Trophoblast cell (in vitro differentiated cells and primary cell): ENCODE data around the gene CD300E.

Source experiments
- DNase-seq, 2 donors: peaks; one replicate each; pipeline ENCODE4 v3.0.0-alpha.2; 2016
- H2AFZ ChIP-seq: 2 replicates; pipeline ENCODE4 v1.6.1; 2013; ENCODE audit warnings: low read length, moderate library complexity, mild to moderate bottlenecking; ENCODE audit not compliant: insufficient read depth, poor library complexity
- H2AK5ac ChIP-seq: 2 replicates; pipeline ENCODE4 v1.6.1; 2013; ENCODE audit warnings: mild to moderate bottlenecking, low read length
- H2BK120ac ChIP-seq: 2 replicates; pipeline ENCODE4 v1.6.1; 2013; ENCODE audit warnings: low read length, mild to moderate bottlenecking, moderate library complexity; ENCODE audit not compliant: insufficient read depth, poor library complexity
- H2BK12ac ChIP-seq: 2 replicates; pipeline ENCODE4 v1.6.1; 2013; ENCODE audit warnings: mild to moderate bottlenecking, low read length, moderate library complexity
- H2BK5ac ChIP-seq: 2 replicates; pipeline ENCODE4 v1.6.1; 2013; ENCODE audit warnings: low read length, low read depth, moderate library complexity, mild to moderate bottlenecking; ENCODE audit not compliant: poor library complexity
- H3K14ac ChIP-seq: 2 replicates; pipeline ENCODE4 v1.6.1; 2013; ENCODE audit warnings: mild to moderate bottlenecking, low read length
- H3K18ac ChIP-seq: 2 replicates; pipeline ENCODE4 v1.6.1; 2013; ENCODE audit warnings: mild to moderate bottlenecking, low read length
- H3K23ac ChIP-seq: 2 replicates; pipeline ENCODE4 v1.6.1; 2013; ENCODE audit warnings: low read length
- H3K27ac ChIP-seq: 2 replicates; pipeline ENCODE4 v1.5.1; 2013; ENCODE audit warnings: low read depth, mild to moderate bottlenecking, inconsistent platforms, low read length, moderate library complexity
- H3K27me3 ChIP-seq: 2 replicates; pipeline ENCODE4 v1.6.1; 2013; ENCODE audit warnings: inconsistent platforms, mild to moderate bottlenecking, low read length, moderate library complexity; ENCODE audit not compliant: insufficient read depth
- H3K36me3 ChIP-seq, 2 experiments: 1 replicate in 1 of 2; 2 replicates in 1 of 2; pipeline ENCODE4 v1.6.1; 2013; ENCODE audit warnings: low read length in 2 of 2, mild to moderate bottlenecking in 2 of 2, moderate library complexity in 1 of 2; ENCODE audit not compliant: insufficient read depth in 2 of 2, control insufficient read depth in 1 of 2
- H3K4ac ChIP-seq: 2 replicates; pipeline ENCODE4 v1.6.1; 2013; ENCODE audit warnings: low read depth, mild to moderate bottlenecking, low read length, moderate library complexity
- H3K4me1 ChIP-seq, 2 experiments: 1 replicate in 1 of 2; 2 replicates in 1 of 2; pipeline ENCODE4 v1.6.1; 2013; ENCODE audit warnings: low read length in 2 of 2, mild to moderate bottlenecking in 2 of 2, moderate library complexity in 1 of 2; ENCODE audit not compliant: insufficient read depth in 2 of 2, control insufficient read depth in 1 of 2
- H3K4me2 ChIP-seq: 2 replicates; pipeline ENCODE4 v1.6.1; 2013; ENCODE audit warnings: inconsistent platforms, mild to moderate bottlenecking, low read length, moderate library complexity
- H3K4me3 ChIP-seq: 2 replicates; pipeline ENCODE4 v1.5.1; 2013; ENCODE audit warnings: mild to moderate bottlenecking, low read depth, low read length, inconsistent platforms
- H3K79me1 ChIP-seq: one replicate; pipeline ENCODE4 v1.6.1; 2013; ENCODE audit warnings: low read length
- H3K79me2 ChIP-seq: 2 replicates; pipeline ENCODE4 v1.6.1; 2013; ENCODE audit warnings: low read length, mild to moderate bottlenecking; ENCODE audit not compliant: control insufficient read depth, insufficient read depth, poor library complexity
- H3K9ac ChIP-seq: 2 replicates; pipeline ENCODE4 v1.6.1; 2013; ENCODE audit warnings: mild to moderate bottlenecking, low read length
- H3K9me3 ChIP-seq: 2 replicates; pipeline ENCODE4 v1.6.1; 2013; ENCODE audit warnings: low read depth, mild to moderate bottlenecking, control low read depth, inconsistent platforms, low read length; ENCODE audit not compliant: insufficient read depth
- H4K12ac ChIP-seq: 2 replicates; pipeline ENCODE4 v1.6.1; 2013; ENCODE audit warnings: low read depth, mild to moderate bottlenecking, low read length, moderate library complexity
- H4K8ac ChIP-seq: 2 replicates; pipeline ENCODE4 v1.6.1; 2013; ENCODE audit warnings: low read depth, mild to moderate bottlenecking, low read length, moderate library complexity
- H4K91ac ChIP-seq: one replicate; pipeline ENCODE4 v1.6.1; 2013; ENCODE audit warnings: low read depth, mild to moderate bottlenecking, low read length, moderate library complexity
- WGBS: extraction: QIAGEN DNeasy Blood & Tissue Kit; methylation state at CpG from one replicate; pipeline ENCODE4 v1.1.7; 2013; ENCODE audit warnings: missing lambda C conversion rate; ENCODE audit not compliant: insufficient read length, insufficient coverage; ENCODE audit errors: extremely low coverage; 5-methylcytosine and 5-hydroxymethylcytosine counted together

Gene CD300E

GRCh38 chr17:74649909-74650308 is 26.4 kb upstream of the CD300E start:
- H2BK12ac ChIP-seq: no peak overlapping the region
- no peak overlapping the region for H2AFZ ChIP-seq
- no peak overlapping the region for H3K27ac ChIP-seq
- H3K18ac ChIP-seq: no peak overlapping the region
- H3K9ac ChIP-seq: no peak overlapping the region
- peaks cover 2% of the 10 kb centered on the region for H3K79me1 ChIP-seq
- H3K4me1 ChIP-seq: peaks cover 11 to 16% of the 10 kb centered on the region in 2 experiments
- no peak overlapping the region for H3K23ac ChIP-seq
- H3K4me3 ChIP-seq: no peak overlapping the region
- H3K9me3 ChIP-seq: no peaks in the 10 kb centered on the region
- H4K12ac ChIP-seq: no peak overlapping the region
- no CpG with 5 or more reads among the region's 6 CpGs for WGBS
- no peaks in the 10 kb centered on the region for H3K27me3 ChIP-seq
- H3K79me2 ChIP-seq: no peaks in the 10 kb centered on the region
- H2BK5ac ChIP-seq: no peak overlapping the region
- no peak overlapping the region for H4K91ac ChIP-seq
- no peak overlapping the region for H3K4ac ChIP-seq
- no peak overlapping the region for H4K8ac ChIP-seq
- no peak overlapping the region for H2AK5ac ChIP-seq
- H3K4me2 ChIP-seq: no peak overlapping the region
- no peak overlapping the region for H2BK120ac ChIP-seq
- H3K36me3 ChIP-seq: no peaks in the 10 kb centered on the region
- H3K14ac ChIP-seq: no peak overlapping the region
- no peak for DNase-seq

GRCh38 chr17:74647871-74648672 is 24.5 kb upstream of the CD300E start:
- Histone ChIP-seq H2BK12ac (no peak overlapping the region), H3K14ac (no peak overlapping the region), H2AK5ac (no peak overlapping the region), H2AFZ (no peak overlapping the region), H3K4me2 (no peak overlapping the region), H3K36me3 (no peaks in the 10 kb centered on the region), H3K18ac (no peak overlapping the region), H4K8ac (no peak overlapping the region), H3K4me3 (no peak overlapping the region), H3K9ac (no peak overlapping the region), H3K27ac (no peak overlapping the region), H2BK5ac (no peak overlapping the region), H4K12ac (no peak overlapping the region), H3K9me3 (no peaks in the 10 kb centered on the region), H3K23ac (no peak overlapping the region), H2BK120ac (no peak overlapping the region), H4K91ac (peak overlapping the region; percentile 32), H3K27me3 (no peaks in the 10 kb centered on the region), H3K79me2 (no peaks in the 10 kb centered on the region), H3K4ac (no peak overlapping the region), H3K4me1 (peaks cover 11 to 16% of the 10 kb centered on the region in 2 experiments), H3K79me1 (peaks cover 2% of the 10 kb centered on the region)
- no peak for DNase-seq
- WGBS: no CpG with 5 or more reads among the region's 9 CpGs

GRCh38 chr17:74646231-74646630 is 22.7 kb upstream of the CD300E start:
- Histone ChIP-seq H4K91ac (no peak overlapping the region), H2BK120ac (no peak overlapping the region), H3K9ac (no peak overlapping the region), H4K8ac (no peak overlapping the region), H3K23ac (no peak overlapping the region), H2AFZ (no peak overlapping the region), H3K79me2 (no peaks in the 10 kb centered on the region), H3K4me2 (no peak overlapping the region), H3K18ac (no peak overlapping the region), H3K4me1 (peaks cover 11 to 13% of the 10 kb centered on the region in 2 experiments), H3K27me3 (no peaks in the 10 kb centered on the region), H2BK12ac (no peak overlapping the region), H3K4me3 (no peak overlapping the region), H2AK5ac (no peak overlapping the region), H4K12ac (no peak overlapping the region), H3K9me3 (no peaks in the 10 kb centered on the region), H3K27ac (no peak overlapping the region), H3K79me1 (peaks cover 2% of the 10 kb centered on the region), H3K36me3 (no peaks in the 10 kb centered on the region), H2BK5ac (no peak overlapping the region), H3K4ac (no peak overlapping the region), H3K14ac (no peak overlapping the region)
- no CpG with 5 or more reads among the region's 3 CpGs for WGBS
- DNase-seq: peak in 1 of 2 donors; percentile 10

GRCh38 chr17:74645010-74645409 is 21.5 kb upstream of the CD300E start:
- no peak overlapping the region for H2AK5ac ChIP-seq
- no peak overlapping the region for H2AFZ ChIP-seq
- H3K18ac ChIP-seq: no peak overlapping the region
- no peak overlapping the region for H2BK12ac ChIP-seq
- no peaks in the 10 kb centered on the region for H3K79me2 ChIP-seq
- no peak overlapping the region for H3K23ac ChIP-seq
- no peaks in the 10 kb centered on the region for H3K9me3 ChIP-seq
- no peaks in the 10 kb centered on the region for H3K27me3 ChIP-seq
- peaks cover 11 to 13% of the 10 kb centered on the region in 2 experiments for H3K4me1 ChIP-seq
- no peak for DNase-seq
- H3K4me2 ChIP-seq: no peak overlapping the region
- no peak overlapping the region for H3K4ac ChIP-seq
- no peak overlapping the region for H3K27ac ChIP-seq
- H2BK120ac ChIP-seq: no peak overlapping the region
- H3K4me3 ChIP-seq: no peak overlapping the region
- WGBS: no CpG with 5 or more reads among the region's 2 CpGs
- no peak overlapping the region for H3K9ac ChIP-seq
- peaks cover 2% of the 10 kb centered on the region for H3K79me1 ChIP-seq
- no peak overlapping the region for H4K12ac ChIP-seq
- no peak overlapping the region for H2BK5ac ChIP-seq
- no peak overlapping the region for H4K8ac ChIP-seq
- H3K36me3 ChIP-seq: no peaks in the 10 kb centered on the region
- no peak overlapping the region for H4K91ac ChIP-seq
- no peak overlapping the region for H3K14ac ChIP-seq
